RKO (cell line): ENCODE measurements around the gene PLA2G6.

Experiments
- DNase-seq: peaks from one replicate; pipeline ENCODE4 v3.0.0-alpha.2; 2016; ENCODE audit warnings: low spot score

The PLA2G6 gene

DNA sequence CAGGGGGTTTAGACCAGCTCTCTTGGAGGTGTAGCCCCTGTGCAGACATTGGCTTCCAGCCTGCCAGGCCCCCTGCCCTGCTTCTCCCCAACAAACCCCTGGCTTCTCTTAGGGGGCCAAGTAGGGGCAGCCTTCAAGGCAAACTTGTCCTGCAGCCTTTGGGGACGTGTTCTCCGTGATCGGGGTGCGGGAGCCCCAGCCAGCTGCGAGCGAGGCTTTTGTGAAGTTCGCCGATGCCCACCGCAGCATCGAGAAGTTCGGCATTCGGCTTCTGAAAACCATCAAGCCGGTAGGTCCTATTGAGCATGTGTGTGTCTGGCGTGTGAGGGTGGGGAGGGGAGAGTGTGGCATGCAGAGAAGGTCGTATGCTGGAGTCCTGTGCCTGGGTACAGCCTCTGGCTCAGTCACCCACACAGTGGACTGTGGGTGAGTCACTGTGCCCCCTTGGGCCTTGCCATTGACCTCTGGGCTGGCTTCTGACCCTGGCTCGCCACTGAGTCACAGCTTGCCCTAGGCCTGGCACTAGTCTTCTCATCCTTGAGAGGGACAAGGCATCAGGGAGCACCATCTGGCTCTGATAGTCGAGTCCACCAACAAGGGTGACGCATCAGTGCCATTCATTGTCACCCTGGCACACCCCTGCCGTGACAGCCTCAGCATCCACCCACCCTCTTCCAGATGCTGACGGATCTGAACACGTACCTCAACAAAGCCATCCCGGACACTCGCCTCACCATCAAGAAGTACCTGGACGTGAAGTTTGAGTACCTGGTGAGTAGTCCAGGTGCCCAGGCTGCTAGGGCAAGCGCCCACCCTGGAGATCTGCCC is 109.1 kb downstream of the PLA2G6 start:
- no peak for DNase-seq

DNA sequence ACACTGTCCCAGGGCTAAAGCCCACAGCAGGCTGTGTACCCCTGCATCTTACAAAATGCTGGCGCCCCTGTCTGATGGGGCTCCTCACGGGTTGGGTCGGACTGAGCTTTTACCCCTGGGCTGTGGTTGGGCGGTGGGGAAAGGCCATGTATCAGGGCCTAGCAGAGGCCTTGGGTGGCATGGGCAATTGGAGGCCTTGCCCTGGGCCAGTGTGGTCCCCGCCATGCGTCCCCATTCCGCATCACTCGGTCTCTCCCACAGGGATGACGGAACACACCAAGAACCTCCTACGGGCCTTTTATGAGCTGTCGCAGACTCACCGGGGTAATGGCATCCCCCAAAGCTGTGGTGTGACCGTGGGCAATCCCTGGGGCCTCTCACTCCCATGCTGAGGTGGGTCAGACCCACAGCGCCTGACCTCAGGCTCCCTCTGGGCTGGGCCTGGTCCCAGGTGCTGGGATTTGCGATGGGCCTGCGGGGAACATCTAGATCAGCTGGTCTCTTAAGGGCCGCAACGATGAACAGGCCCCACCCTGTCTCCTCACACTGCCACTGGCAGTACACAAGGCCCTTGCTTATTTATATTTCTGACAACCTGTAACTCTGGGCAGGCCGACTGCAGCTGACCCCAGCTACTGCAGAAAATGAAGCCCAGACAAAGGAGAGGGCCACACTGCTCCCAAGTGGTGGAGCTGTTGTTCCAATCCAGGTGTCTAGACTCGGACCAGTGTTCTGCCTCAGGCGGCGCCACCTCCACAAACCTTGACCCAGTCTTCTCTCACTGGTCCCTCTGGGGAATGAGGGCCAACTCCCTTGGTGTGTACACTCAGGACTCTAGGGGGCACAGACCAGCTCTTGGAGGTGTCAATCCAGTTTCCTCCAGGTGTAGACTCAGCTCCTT is 110.0 kb downstream of the PLA2G6 start:
- no peak for DNase-seq

DNA sequence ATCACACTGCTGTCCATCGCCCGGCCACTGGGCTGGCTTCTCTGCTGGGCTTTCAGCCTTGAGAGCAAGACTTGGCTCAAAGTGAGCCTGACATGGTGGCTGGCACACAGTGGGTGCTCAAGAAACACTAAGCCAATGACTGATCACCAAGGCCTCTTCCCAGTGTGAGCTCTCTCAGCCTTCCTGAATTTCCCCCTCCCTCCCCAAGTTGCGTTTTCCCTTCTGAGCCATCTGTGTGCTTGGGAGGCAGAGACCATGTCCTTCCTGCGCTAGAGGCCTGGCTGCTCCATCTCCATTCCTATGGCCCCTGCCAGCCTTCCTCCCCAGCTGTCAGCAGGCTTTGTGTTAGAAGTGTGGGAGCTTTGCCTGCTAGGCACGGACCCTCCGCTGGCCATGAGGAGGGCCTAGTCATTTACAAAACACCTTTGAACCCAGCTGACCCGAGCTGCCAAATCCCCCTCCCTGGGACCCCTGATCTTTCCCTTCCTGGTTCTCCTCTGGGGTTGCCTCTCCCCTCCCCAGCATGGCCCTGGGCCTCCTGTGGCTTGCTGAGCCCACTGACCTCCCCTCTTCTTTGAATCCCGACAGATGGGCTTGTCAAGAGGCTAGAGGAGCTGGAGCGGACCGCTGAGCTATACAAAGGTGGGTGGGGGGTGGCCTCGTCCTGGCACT is 111.2 kb downstream of the PLA2G6 start:
- DNase-seq, result no peak

DNA sequence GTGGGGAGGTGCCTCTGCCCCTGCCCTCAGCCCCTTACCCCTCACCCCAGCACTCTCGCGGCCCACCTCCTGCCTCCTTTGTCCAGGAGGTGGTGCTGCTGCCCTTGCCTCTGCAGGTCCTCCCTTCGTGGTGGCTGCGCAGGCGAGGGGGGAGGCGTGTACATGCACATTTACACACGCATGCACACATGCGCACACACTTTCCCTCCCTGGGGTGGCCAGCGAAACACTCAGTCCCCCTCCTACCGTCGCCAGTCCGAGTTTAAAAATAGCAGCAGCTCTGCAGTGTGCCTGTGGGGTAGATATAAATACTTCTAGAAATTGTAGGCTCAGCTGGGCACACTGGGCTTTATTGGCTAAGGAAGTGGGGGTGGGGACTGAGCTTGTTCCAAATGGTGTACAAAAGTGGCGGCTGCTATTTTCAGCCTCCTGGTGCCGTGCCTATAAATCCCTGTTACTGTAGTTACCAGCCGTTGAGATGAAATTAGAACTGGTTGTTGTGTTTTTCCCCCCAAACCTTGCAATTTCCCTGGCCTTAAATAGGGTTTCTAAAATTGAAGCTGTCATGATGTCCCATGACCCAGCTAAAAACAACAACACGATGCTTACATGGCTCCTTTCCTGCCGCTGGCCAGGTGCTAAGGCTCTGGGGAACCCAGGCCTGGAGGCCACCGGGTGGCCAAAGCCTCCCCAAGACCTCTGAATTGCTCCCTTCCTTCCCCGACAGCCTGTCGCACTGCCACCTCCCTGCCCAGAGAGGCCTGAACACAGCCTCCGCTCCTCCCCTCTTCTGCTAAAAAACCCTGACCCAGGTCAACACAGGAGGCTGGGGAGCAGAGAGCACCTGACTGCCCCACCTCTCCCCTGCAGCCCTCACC is 112.0 kb downstream of the PLA2G6 start:
- no peak for DNase-seq

DNA sequence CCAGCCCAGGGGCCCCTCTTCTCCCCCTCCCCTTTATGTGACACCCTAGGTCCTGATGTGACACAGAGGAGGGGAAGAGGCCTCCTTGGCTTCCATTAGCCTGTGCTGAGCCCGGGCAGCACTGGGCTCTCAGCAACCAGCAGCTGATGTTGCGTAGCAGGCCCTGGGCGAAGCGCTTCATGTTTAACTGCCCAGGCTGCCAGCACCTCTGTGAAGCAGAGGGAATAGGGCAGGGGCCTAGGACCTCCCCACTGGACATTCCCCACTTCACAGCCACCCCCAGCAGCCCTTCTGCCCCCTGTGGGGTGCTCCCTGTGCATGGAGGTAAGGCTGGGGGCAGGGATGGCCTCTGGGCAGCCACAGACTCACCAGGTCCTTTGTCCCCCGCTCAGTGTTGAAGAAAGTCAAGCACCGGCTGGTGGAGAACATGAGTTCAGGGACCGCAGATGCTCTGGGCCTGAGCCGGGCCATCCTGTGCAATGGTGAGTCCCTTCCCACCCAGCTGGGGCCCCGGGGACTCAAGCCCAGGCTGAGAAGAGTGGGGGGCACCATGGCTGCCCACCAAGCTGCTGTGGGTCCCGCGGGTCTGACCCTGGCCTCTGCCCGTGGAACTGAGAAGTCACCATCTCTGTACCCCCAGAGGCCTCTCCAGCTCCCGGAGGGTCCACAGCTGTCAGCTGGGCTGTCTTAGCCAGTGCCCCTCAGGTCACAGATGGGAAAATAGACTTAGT is 112.8 kb downstream of the PLA2G6 start:
- DNase-seq, result no peak

DNA sequence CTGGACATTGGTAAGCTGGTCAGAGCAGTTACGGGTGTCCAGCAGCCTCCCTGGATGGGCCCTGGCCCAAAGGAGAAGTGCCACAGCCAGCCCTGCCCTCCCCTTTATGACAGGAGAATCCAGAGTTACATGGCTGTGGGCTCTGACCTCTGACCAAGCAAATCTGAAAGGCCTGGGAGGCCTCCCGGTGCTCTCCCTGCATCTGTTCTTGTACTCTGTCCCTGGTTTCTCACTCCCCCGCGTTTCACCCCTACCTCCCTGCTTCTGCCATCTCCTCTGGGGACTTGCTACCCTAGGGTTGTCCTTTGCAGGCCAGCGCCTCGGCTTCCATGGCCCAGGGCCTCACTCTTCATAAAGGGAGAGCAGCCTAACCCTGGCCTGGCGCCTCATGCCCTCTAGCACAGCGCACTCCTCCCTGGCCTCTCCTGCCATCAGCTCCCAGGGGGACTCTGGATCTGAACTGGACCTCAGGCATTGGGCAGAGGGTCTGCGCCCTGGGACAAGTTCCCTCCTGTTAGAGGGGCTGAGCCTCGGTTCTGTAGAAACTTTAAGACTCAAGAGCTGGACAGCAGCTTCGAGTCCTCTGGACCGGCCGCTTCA is 113.8 kb downstream of the PLA2G6 start:
- no peak for DNase-seq

DNA sequence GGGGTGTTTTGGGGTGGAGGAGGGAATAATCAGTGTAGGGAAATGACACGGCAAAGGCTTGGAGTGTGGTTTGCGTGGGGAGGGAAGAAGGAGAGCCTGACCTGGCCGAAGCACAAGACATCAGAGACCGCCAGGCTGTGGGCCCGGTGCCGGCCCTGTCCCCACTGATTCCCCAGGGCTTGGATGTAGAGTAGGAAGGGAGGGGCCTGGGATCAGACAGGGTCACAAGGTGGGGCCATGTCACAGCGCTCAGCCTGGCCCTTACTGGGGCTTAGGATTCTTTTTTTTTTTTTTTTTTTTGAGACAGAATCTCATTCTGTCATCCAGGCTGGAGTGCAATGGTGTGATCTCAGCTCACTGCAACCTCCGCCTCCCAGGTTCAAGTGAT is 114.6 kb downstream of the PLA2G6 start:
- no peak for DNase-seq

DNA sequence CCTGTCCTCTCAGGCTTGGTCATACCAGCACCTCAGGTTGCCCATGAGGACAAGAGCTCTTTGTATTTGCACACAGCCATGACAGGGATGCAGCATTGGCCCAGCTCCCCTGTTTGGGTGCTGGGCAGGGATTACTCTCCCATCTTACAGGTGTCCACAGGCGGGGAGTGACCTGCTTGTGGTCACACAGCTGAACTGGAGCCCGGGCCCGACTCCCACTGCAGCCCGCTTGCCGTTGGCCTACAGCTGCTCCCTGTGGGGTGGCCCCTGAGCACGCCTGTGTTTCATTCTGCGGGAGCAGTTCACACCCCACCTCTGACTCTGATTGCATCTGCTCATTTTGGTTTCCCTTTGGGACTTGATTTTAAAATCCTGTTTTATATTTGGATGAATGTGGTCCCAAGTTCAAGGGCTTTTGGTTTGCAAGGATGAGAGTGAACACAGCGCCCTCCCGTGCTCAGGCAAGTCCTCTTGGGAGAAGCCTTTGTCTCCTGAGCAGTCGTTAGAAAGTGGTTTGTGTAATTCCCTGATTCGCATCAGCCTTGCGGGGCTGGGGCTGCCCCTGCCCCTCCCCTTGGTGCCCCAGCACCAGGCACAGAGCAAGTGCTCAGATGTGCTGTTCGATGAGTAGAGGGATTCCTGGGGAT is 115.1 kb downstream of the PLA2G6 start:
- DNase-seq, result no peak

DNA sequence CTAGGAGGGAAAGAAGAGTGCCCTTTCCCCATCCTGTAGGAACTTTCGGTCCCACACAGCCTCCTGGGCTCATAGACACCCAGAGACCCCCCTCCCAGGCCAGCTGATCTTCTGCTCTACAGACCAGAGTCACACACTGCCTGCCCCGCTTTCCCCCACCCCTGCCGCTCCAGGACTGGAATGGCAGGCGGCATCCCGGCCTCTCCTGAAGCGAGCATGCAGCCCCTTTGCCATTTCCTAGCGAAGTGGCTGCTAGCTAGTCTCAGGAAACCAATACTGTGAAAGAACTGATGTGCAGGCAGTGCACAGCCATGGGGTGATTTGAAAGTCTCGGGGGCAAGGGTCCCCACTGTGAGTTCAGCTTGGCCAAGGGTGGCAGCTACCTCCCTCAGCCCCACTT is 116.1 kb downstream of the PLA2G6 start:
- no peak for DNase-seq

DNA sequence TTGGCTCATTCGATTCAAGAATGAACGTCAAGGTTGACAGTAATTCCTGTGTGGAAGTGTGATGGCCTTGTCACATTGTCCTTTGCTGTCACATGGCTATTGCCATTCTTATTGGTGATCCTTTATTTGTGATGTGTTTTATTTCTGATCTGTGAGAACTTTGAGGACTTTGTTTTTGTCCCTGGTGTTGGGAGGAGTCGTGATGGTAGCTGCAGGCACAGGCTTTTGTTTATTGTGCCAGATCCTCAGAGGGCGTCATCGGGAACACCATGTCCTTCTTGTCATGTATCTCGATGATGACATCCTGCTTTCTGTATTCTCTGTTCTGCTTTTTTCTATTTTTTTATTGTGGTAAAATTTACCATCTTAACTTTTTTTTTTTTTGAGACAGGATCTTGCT is 118.8 kb downstream of the PLA2G6 start:
- no peak for DNase-seq
